Keratinocyte (primary cell): Measurements from ENCODE around the gene HEPH. TPM values are rescaled to one million over a fixed set of nuclear protein-coding genes. Genes with fewer than 3 reads are reported as not detected.

ENCODE experiments used
- DNase-seq: peaks from one replicate; pipeline ENCODE4 v3.0.0-alpha.2; 2011; ENCODE audit warnings: low read depth, missing footprints, low spot score
- FAIRE-seq: peaks from 2 replicates; lab custom pipeline; 2011; peaks lifted over from hg19 to GRCh38; lab: Jason Lieb, UNC
- H2AFZ ChIP-seq: 2 replicates; pipeline ENCODE4 v1.6.0; 2012; ENCODE audit warnings: low read length, control low read depth, inconsistent platforms; ENCODE audit not compliant: control insufficient read depth
- H3K27ac ChIP-seq: 2 replicates; pipeline ENCODE4 v1.5.1; 2011; ENCODE audit warnings: low read length; ENCODE audit not compliant: control insufficient read depth, insufficient read depth
- H3K27me3 ChIP-seq: 3 replicates; pipeline ENCODE4 v1.6.0; 2011; ENCODE audit warnings: low read length; ENCODE audit not compliant: control insufficient read depth, insufficient read depth; ENCODE audit errors: extremely low read depth
- H3K36me3 ChIP-seq, 2 experiments: 2 replicates in 1 of 2; 3 replicates in 1 of 2; pipeline ENCODE4 v1.5.1; 2011; ENCODE audit warnings: low read length in 2 of 2, mild to moderate bottlenecking in 1 of 2; ENCODE audit not compliant: control insufficient read depth in 2 of 2, insufficient read depth in 2 of 2; ENCODE audit errors: extremely low read depth in 1 of 2
- H3K4me1 ChIP-seq: 3 replicates; pipeline ENCODE4 v1.5.1; 2011; ENCODE audit warnings: low read length; ENCODE audit not compliant: control insufficient read depth, insufficient read depth; ENCODE audit errors: extremely low read depth
- H3K4me2 ChIP-seq: 3 replicates; pipeline ENCODE4 v1.6.0; 2011; ENCODE audit warnings: low read depth, low read length; ENCODE audit not compliant: control insufficient read depth, insufficient read depth; ENCODE audit errors: extremely low read depth
- H3K4me3 ChIP-seq, 3 experiments: fragments of 200-600 bp in 1 of 3; sonication (generic) in 1 of 3; 2 replicates in 2 of 3; 3 replicates in 1 of 3; pipeline ENCODE4 v1.5.1; 2011 to 2016; ENCODE audit warnings: low read length in 3 of 3, mild to moderate bottlenecking in 3 of 3, control low read depth in 2 of 3, inconsistent platforms in 1 of 3, low read depth in 1 of 3, mixed read lengths in 1 of 3, mixed run types in 1 of 3, moderate library complexity in 1 of 3; ENCODE audit not compliant: control insufficient read depth in 2 of 3, insufficient read depth in 2 of 3; ENCODE audit errors: extremely low read depth in 1 of 3
- H3K79me2 ChIP-seq: 2 replicates; pipeline ENCODE4 v1.6.0; 2012; ENCODE audit warnings: low read length; ENCODE audit not compliant: control insufficient read depth, insufficient read depth
- H3K9ac ChIP-seq: 3 replicates; pipeline ENCODE4 v1.6.0; 2011; ENCODE audit warnings: low read length; ENCODE audit not compliant: control insufficient read depth, insufficient read depth; ENCODE audit errors: extremely low read depth
- H3K9me1 ChIP-seq: 3 replicates; pipeline ENCODE4 v1.6.0; 2011; ENCODE audit warnings: low read length; ENCODE audit not compliant: control insufficient read depth, insufficient read depth; ENCODE audit errors: extremely low read depth
- H3K9me3 ChIP-seq: 2 replicates; pipeline ENCODE4 v1.5.1; 2012; ENCODE audit warnings: low read depth, low read length; ENCODE audit not compliant: control insufficient read depth
- H4K20me1 ChIP-seq: 3 replicates; pipeline ENCODE4 v1.6.0; 2011; ENCODE audit warnings: low read length; ENCODE audit not compliant: control insufficient read depth, insufficient read depth; ENCODE audit errors: extremely low read depth
- EZH2 ChIP-seq: IDR thresholded peaks from one replicate; pipeline ENCODE4 v1.6.1; 2012; ENCODE audit warnings: inconsistent platforms, mild to moderate bottlenecking, low read length, moderate library complexity
- dilution Hi-C: fragments of 300-500 bp; cut with MboI; formaldehyde crosslinking; loops from one replicate; pipeline ENCODE4 v1.7.0; 2020; ENCODE audit warnings: low sequenced_read_pairs; ENCODE audit not compliant: extremely low pct_ligation_motif_present
- polyA plus RNA-seq, 5 experiments: library from polyadenylated mRNA; depleted of rRNA in 3 of 5; stranded (reverse) in 3 of 5; stranded (forward) in 1 of 5; unstranded in 1 of 5; fragments of >200 nt; gene quantifications; 1 replicate in 1 of 5; 2 replicates in 3 of 5; 3 replicates in 1 of 5; pipeline versions ENCODE4 v1.2.1 to v1.2.3, GENCODE V29; 2011 to 2012; ENCODE audit warnings: missing spikeins in 2 of 5, low read depth in 1 of 5, low replicate concordance in 1 of 5
- TF ChIP-seq, protein P1 (sequence below), 3 experiments: IDR thresholded peaks in 1 of 3; conservative IDR thresholded peaks in 1 of 3; optimal IDR thresholded peaks in 1 of 3; 2 replicates in 2 of 3; 3 replicates in 1 of 3; pipeline versions ENCODE3 to v1.5.1; 2011; ENCODE audit warnings: low read length in 3 of 3, mild to moderate bottlenecking in 3 of 3, moderate library complexity in 2 of 3, control low read depth in 1 of 3, inconsistent platforms in 1 of 3; ENCODE audit not compliant: insufficient read depth in 2 of 3; ENCODE audit errors: extremely low read depth in 1 of 3

HEPH gene
- polyA plus RNA-seq, 1 donor (not counting 4 experiments of a cell fraction or from before 2014, with no cell fraction given): 0.25 TPM

DNA sequence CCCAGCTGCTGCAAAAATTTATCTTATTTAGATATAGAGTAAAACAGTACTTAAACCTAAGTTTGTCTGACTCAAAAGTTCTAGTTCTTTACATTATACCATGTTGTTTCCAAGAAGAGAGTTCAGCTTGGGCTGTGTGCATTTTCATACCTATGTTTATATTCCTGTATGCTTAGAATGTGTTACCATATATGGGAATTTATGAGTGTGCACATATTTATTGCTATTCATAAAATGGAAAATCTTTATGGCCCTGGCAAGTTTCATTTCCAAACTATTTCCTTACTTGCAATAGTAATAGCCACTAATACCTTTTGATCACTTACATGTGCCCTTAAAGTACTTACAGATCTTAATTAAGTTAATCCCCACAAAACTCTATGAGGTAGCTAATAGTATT, 2.6 kb downstream of the HEPH start:
- no peak overlapping the region for H3K27ac ChIP-seq
- H2AFZ ChIP-seq: no peak overlapping the region
- no peak overlapping the region for H3K9ac ChIP-seq
- H3K4me3 ChIP-seq: no peak overlapping the region
- DNase-seq (no peak), FAIRE-seq (no peak)
- H3K36me3 ChIP-seq: no peaks in the 10 kb centered on the region
- H3K79me2 ChIP-seq: no peaks in the 10 kb centered on the region
- H3K4me2 ChIP-seq: no peak overlapping the region
- H4K20me1 ChIP-seq: no peaks in the 10 kb centered on the region
- H3K4me1 ChIP-seq: no peaks in the 10 kb centered on the region
- no peaks in the 10 kb centered on the region for H3K9me1 ChIP-seq
- TF ChIP-seq, protein P1, sequence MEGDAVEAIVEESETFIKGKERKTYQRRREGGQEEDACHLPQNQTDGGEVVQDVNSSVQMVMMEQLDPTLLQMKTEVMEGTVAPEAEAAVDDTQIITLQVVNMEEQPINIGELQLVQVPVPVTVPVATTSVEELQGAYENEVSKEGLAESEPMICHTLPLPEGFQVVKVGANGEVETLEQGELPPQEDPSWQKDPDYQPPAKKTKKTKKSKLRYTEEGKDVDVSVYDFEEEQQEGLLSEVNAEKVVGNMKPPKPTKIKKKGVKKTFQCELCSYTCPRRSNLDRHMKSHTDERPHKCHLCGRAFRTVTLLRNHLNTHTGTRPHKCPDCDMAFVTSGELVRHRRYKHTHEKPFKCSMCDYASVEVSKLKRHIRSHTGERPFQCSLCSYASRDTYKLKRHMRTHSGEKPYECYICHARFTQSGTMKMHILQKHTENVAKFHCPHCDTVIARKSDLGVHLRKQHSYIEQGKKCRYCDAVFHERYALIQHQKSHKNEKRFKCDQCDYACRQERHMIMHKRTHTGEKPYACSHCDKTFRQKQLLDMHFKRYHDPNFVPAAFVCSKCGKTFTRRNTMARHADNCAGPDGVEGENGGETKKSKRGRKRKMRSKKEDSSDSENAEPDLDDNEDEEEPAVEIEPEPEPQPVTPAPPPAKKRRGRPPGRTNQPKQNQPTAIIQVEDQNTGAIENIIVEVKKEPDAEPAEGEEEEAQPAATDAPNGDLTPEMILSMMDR (optimal IDR thresholded peaks at IDR 0.05 in 1 of 3, IDR thresholded peaks at IDR 0.05 in 1 of 3, conservative IDR thresholded peaks at IDR 0.05 in 1 of 3; ENCODE audit: extremely low read depth in 1 of 3, insufficient read depth in 2 of 3, low read length in 3 of 3): no peak
- TF ChIP-seq EZH2: no peak
- dilution Hi-C loops: no loop called here
- no peaks in the 10 kb centered on the region for H3K27me3 ChIP-seq
- H3K9me3 ChIP-seq: no peaks in the 10 kb centered on the region

DNA sequence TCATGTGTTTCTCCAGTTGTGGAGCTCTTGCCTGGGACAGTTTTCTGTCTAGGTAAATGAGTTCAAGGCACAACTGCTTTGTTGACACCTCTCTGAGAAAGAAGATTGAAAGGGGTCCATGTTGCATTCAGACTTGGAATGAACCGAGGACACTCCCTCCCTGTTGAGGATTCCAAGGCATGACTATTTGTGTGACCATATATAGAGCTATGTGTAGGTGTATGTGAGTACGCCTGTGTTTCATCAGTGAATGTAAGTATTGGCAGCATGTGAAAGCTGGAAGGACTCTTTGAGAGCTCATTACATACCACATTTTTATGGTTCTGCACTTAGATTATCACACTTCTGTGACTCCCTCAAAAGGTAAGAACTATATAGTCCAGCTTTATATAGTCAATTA, 3.4 kb downstream of the HEPH start:
- dilution Hi-C loops: no loop called here
- Histone ChIP-seq H3K4me2 (no peak overlapping the region), H3K9me3 (no peaks in the 10 kb centered on the region), H3K27me3 (no peaks in the 10 kb centered on the region), H3K9ac (no peak overlapping the region), H4K20me1 (no peaks in the 10 kb centered on the region), H3K4me1 (no peaks in the 10 kb centered on the region), H3K9me1 (no peaks in the 10 kb centered on the region), H3K79me2 (no peaks in the 10 kb centered on the region), H2AFZ (no peak overlapping the region), H3K36me3 (no peaks in the 10 kb centered on the region), H3K4me3 (no peak overlapping the region), H3K27ac (no peak overlapping the region)
- TF ChIP-seq, protein P1 (optimal IDR thresholded peaks at IDR 0.05 in 1 of 3, IDR thresholded peaks at IDR 0.05 in 1 of 3, conservative IDR thresholded peaks at IDR 0.05 in 1 of 3; ENCODE audit: extremely low read depth in 1 of 3, insufficient read depth in 2 of 3, low read length in 3 of 3): no peak
- no peak for TF ChIP-seq EZH2
- DNase-seq (no peak), FAIRE-seq (no peak)
